NB4 (cell line): ENCODE data around the gene LRRC34.

ENCODE experiments used
- DNase-seq: peaks from one replicate; pipeline ENCODE4 v3.0.0; 2010; ENCODE audit warnings: low read depth
- H3K4me3 ChIP-seq: one replicate; pipeline ENCODE4 v1.5.1; 2011; ENCODE audit warnings: mild to moderate bottlenecking, low read depth, low read length, moderate library complexity
- MYC ChIP-seq: IDR thresholded peaks from 2 replicates; pipeline ENCODE4 v1.6.1; 2011; ENCODE audit warnings: low read depth, low read length
- POLR2A ChIP-seq: IDR thresholded peaks from 2 replicates; pipeline ENCODE4 v1.6.1; 2011; ENCODE audit warnings: mild to moderate bottlenecking; ENCODE audit not compliant: insufficient read length; ENCODE audit errors: extremely low read depth
- TF ChIP-seq, protein P1 (sequence below): IDR thresholded peaks from one replicate; pipeline ENCODE4 v1.5.1; 2012; ENCODE audit warnings: low read depth, low read length
- TF ChIP-seq, protein P2 (sequence below): IDR thresholded peaks from 2 replicates; pipeline ENCODE4 v1.6.1; 2011; ENCODE audit warnings: low read depth, low read length

Gene LRRC34

DNA sequence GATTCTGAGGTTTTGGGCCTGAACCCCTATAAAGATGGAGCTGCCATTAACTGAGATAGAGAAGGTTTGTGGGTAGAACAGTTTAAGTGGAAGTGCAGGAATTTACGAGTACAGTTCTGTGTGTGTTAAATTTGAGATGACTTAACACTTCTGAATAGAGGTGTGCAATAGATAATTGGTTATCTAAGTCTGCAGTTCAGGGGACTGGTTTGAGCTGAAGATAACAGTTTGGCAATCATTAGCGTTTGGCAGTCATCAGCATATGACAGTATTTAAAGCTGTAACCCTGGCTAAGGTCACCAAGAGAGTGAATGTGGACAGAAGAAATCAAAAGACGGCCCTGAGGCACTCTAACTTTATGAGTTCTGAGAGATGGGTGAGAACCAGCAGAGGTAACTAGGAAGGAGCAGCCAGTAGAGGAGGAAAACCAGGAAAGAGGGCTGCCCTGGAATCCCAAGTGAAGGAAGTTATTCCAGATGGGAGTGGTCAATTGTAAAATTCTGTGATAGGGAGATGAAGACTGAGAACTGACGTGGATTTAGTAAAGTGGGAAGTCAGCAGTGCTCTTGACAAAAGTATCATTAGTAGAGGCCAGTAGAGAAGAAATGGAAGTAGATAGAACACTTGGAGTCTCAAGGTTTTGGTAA lies 31.4 kb downstream of the LRRC34 start:
- no peak for DNase-seq
- TF ChIP-seq, protein P1, sequence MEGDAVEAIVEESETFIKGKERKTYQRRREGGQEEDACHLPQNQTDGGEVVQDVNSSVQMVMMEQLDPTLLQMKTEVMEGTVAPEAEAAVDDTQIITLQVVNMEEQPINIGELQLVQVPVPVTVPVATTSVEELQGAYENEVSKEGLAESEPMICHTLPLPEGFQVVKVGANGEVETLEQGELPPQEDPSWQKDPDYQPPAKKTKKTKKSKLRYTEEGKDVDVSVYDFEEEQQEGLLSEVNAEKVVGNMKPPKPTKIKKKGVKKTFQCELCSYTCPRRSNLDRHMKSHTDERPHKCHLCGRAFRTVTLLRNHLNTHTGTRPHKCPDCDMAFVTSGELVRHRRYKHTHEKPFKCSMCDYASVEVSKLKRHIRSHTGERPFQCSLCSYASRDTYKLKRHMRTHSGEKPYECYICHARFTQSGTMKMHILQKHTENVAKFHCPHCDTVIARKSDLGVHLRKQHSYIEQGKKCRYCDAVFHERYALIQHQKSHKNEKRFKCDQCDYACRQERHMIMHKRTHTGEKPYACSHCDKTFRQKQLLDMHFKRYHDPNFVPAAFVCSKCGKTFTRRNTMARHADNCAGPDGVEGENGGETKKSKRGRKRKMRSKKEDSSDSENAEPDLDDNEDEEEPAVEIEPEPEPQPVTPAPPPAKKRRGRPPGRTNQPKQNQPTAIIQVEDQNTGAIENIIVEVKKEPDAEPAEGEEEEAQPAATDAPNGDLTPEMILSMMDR = no peak
- TF ChIP-seq MYC (no peak), POLR2A (no peak)
- TF ChIP-seq, protein P2, sequence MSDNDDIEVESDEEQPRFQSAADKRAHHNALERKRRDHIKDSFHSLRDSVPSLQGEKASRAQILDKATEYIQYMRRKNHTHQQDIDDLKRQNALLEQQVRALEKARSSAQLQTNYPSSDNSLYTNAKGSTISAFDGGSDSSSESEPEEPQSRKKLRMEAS = no peak
- no peak overlapping the region for H3K4me3 ChIP-seq

DNA sequence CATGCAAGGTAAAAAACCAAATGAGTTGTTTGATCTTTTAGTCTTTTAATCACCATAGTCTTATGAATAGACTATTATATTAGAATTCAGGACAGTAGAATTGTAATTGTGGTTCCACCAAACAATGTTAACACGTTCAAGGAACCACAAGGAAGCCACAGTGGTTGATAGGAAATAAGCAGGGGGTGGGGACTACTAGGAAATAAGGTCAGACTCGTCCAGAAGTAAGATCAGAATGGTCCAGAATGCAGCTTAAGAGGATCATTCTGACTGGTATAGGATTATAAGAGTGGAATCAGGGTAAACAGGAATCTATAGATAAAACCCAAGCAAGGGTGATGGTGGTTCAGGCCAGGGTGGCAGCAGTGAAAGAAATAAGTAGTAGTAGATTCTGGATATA lies 32.0 kb downstream of the LRRC34 start:
- no peak overlapping the region for H3K4me3 ChIP-seq
- DNase-seq = no peak
- TF ChIP-seq MYC (no peak), POLR2A (no peak)
- TF ChIP-seq, protein P1 = no peak
- TF ChIP-seq, protein P2 = no peak

DNA sequence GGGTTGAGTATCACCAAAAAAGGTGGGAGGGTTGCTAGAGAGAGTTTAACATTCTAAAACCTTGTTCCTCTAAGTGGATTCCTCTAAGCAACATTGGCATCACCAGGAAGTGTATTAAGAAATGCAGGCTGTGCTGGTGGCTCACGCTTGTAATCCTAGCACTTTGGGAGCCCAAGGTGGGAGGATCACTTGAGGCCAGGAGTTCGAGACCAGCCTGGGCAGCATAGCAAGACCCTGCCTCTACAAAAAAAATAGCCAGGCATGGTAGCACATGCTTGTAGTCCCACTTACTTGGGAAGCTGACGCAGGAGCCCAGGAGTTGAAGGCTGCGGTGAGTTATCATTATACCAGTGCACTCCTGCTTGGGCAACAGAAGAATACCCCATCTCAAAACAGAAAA lies 34.9 kb downstream of the LRRC34 start:
- DNase-seq = no peak
- H3K4me3 ChIP-seq = no peak overlapping the region
- TF ChIP-seq, protein P1 = no peak
- TF ChIP-seq, protein P2 = no peak
- no peak for TF ChIP-seq POLR2A
- TF ChIP-seq MYC = no peak

DNA sequence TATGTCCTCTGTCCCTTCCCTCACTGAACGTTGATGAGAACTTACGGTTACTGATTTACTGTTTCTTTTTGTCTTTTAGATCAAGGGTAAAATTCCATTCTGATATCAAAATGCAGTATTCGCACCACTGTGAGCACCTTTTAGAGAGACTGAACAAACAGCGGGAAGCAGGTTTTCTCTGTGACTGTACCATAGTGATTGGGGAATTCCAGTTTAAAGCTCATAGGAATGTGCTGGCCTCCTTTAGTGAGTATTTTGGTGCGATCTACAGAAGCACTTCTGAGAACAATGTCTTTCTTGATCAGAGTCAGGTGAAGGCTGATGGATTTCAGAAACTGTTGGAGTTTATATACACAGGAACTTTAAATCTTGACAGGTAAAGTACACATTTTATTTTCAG lies 38.5 kb downstream of the LRRC34 start:
- no peak for DNase-seq
- TF ChIP-seq, protein P2 = no peak
- TF ChIP-seq MYC (no peak), POLR2A (no peak)
- TF ChIP-seq, protein P1 = no peak
- peak overlapping the region; percentile 96 for H3K4me3 ChIP-seq

DNA sequence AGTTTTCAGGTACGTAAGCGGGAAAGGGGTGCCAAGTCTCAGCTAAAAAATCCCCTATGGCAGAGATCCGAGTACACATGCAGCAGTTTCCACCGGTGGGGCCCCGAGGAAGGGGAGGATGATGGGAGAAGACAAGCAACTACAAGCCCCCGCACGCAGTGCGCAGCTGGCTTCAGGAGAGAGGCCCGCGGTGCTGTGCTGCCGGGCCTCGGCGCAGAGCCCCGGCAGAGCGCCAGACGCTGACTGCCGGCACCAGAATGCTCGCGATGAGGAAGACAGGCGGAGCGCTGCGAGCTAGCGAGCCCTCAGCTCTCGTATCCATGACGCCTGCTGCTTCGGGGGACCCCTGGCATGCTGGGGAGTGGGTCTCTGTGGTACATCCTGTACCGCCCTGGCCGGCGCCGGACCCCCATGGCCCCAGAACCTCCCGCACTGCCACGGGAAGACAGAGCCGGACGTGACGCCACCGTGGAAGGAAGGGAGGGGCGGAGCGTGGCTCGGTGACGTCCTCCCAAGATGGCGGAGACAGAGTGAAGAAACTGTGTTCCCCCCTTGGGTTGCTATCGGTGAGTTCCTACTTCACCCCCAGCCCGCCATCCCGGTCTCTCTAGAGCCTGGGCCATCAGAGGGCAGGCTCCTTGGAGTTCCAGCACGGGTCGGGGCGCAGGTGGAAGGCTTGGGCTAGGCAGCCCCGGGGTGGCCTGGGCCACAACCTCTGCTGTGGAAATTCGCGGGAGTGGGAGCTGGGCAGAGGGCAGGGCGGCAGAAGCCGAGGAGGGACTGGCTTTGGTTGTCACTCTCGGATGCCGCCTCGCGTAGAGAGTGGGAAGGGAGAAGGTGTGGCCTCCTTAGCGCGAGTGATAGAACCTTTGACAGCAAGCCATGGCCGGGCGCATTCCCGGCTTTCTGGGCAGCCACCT lies 39.5 kb downstream of the LRRC34 start, which contains the start of gene MYNN:
Gene MYNN (plus strand): TSS at position 500 of the 920 bp plus-strand sequence. CDS start 900 bp downstream, outside the sequence.
- H3K4me3 ChIP-seq = peak within 1 kb of the TSS; percentile 96
- DNase-seq = peak; percentile 94
- TF ChIP-seq MYC = peak; percentile 58; the same call in 1 of the 2 replicates
- peak; percentile 95 for TF ChIP-seq POLR2A
- TF ChIP-seq, protein P1 = no peak
- TF ChIP-seq, protein P2 = peak; percentile 40; the same call in 1 of the 2 replicates
